HG03196 (cell line): ENCODE data around the gene PHOX2B.

Experiments
- ATAC-seq: cut with Tn5 transposase; IDR thresholded peaks from one replicate; pipeline ENCODE4 v1.9.1; 2021; ENCODE audit not compliant: unreplicated experiment

PHOX2B gene

GRCh38 chr4:41748571-41749475 is at the start of gene PHOX2B:
PHOX2B (minus strand) TSS chr4:41748725; CDS start chr4:41748610, 115 bp downstream.
- no peak for ATAC-seq

GRCh38 chr4:41797260-41797659 is 48.7 kb upstream of the PHOX2B start:
- no peak for ATAC-seq

DNA sequence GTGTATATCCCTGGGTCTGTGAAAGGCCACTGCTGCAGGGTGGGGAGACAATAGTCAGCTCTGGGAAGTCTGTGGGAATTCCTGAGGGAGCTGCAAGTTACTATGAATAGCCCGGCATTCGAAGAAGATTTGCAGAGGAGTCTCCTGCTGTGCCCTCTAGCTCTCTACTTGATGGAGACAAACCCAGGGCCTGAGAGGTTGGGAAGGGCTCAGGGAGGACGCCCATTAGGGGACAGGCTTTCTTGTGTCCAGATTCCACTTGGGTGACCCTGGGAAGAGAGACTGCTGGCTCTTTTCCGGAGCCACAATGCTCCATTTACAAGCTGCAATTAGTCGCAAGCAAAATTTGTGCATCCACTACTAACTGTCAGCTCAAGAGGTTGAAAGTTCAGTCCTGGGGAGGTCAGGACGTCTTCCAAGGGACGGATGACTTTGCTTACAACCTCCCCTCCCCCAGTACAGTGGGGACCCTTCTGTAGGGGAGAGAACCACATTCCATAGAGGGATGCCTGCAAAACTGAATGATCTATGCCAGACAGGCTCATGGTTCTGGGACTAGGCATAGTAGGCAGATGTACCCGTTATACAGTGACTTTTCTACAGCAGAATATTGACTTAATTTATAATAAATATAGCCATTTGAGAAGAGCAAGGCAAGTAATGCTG is 48.2 kb upstream of the PHOX2B start:
- ATAC-seq = no peak

DNA sequence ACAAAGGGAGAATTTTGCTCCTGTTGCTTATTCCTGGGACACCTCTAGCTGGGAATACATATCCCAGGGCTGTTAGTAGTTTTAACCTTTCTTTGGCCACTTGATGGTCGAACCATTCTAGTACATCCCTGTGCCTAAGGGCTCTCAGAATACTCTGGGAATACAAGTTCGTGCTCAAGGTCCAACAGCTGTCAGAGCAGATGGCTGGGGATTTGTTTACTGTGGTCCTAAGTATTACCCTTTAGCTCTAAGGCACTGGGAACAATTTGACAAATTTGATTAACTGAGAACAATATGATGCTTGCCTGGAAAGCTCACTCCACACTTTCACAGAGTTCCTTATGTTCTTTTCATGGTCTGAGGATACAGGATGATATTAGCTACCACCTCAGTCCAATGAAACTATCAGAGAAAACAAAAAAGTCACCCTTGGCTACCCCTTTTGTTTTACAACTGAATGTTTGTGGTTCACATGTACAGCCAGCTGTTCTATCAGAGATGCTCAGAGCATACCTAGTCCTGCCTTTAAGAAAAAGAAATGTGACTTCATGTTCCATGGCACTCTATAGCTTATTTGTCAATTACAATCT is 47.4 kb upstream of the PHOX2B start:
- no peak for ATAC-seq

DNA sequence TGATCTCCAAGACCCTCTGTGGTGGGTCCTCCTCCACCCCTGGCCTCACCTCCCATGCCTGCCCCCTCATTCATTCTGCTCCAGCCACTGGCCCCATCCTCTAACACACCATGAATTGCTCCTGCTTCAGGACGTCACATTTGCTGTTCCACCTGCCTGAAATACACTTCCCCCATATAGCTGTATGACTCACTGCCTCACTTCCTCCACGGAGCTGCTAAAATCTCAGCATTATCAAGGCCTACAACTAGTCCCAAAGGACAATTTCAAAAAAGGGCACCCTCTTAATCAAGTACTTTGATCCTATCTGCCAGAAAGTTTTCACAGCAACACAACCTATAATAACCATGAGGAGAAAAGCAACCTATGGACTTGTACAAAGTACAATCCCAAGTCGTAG is 43.6 kb upstream of the PHOX2B start:
- no peak for ATAC-seq

GRCh38 chr4:41791557-41791956 is 43.0 kb upstream of the PHOX2B start:
- no peak for ATAC-seq

DNA sequence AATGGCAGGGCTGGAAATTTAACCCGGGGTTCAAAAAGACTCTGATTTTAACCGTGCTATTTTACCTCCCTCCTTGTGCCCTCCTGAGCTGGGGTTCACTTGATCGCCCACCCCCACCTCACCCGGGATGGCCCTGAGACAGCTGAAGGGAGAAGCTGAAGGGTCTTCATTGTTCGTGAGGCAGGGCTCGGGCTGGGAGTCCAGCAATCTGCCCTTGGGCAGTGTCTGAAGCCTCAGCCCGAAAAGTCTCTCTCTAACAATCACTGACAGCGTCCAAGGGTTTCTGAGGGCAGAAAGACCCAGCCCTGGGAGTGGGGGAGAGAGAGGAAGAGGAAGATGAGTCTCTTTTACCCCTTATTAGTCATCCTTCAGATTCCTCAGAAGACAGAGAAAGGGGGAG is 39.4 kb upstream of the PHOX2B start:
- ATAC-seq = no peak

- ATAC-seq = no peak
Measured at GRCh38 chr4:41785665-41786064, 37.1 kb upstream of the PHOX2B start.

- ATAC-seq = no peak
Measured at GRCh38 chr4:41784191-41784979, 35.9 kb upstream of the PHOX2B start.

- no peak for ATAC-seq
Measured at GRCh38 chr4:41776466-41776865, 27.9 kb upstream of the PHOX2B start.

DNA sequence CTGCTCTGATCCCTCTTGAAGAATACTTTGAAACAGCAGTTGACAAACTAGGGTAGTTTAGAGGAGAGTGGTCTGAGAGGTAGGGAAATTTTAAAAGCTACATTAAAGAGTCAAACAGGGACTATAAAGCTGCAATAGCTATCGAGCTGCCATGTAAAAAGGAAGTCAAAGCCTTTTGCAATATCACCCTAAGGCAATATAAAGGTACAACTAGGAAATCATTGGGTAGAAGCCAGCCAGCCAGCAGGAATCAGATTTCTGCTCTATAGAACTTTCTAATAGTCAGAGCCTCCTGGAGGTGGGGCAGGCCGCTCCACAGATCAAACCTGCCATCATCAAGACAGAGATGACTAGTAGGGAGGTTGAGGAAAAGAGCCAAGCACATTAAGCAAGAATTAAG is 15.2 kb upstream of the PHOX2B start:
- no peak for ATAC-seq

- no peak for ATAC-seq
Measured at GRCh38 chr4:41758884-41759283, 10.4 kb upstream of the PHOX2B start.

GRCh38 chr4:41757521-41758156 is 9.1 kb upstream of the PHOX2B start:
- no peak for ATAC-seq

DNA sequence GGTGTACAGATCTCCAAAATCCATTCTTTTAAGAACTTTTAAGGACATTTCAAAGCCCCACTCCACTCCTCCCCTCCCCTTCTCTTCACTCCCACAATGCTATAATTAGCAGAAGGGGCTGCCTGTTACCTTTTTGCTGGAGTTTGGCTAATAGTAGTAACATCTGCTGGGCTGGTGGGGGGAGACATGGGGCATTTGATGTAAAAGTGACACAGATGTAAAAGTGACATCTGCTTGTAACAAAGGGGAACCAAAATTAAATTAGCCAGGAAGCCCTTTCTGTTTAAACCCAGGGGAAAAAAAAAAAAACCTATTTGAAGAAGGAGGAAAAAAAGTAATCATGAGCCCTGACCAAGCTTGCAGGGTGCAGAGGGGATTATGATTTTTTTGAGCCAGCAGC is 5.4 kb upstream of the PHOX2B start:
- no peak for ATAC-seq

- ATAC-seq = no peak
Measured at GRCh38 chr4:41752081-41752836, 3.7 kb upstream of the PHOX2B start.

- ATAC-seq = no peak
Measured at GRCh38 chr4:41751449-41752061, 3.0 kb upstream of the PHOX2B start.

GRCh38 chr4:41750626-41751448 is 2.3 kb upstream of the PHOX2B start:
- no peak for ATAC-seq

GRCh38 chr4:41750121-41750625 is 1.6 kb upstream of the PHOX2B start:
- ATAC-seq = no peak
